Breast epithelium (tissue), 4 donors: ENCODE data around the gene VEGFC. TPM values are rescaled to one million over a fixed set of nuclear protein-coding genes. Genes with fewer than 3 reads are reported as not detected.

Source experiments
- DNase-seq, 2 donors: peaks; one replicate each; pipeline ENCODE4 v3.0.0-alpha.2; 2019; ENCODE audit warnings: low spot score in 2 of 2
- H3K27ac ChIP-seq, 2 donors: fragments of 200-600 bp; sonication (generic) in 1 of 2; one replicate each; pipeline ENCODE4 v1.5.1; 2016 to 2019; ENCODE audit warnings: mild to moderate bottlenecking in 1 of 2
- H3K27me3 ChIP-seq, 2 donors: fragments of 200-600 bp; sonication (generic) in 1 of 2; one replicate each; pipeline versions ENCODE4 v1.5.1 to v1.6.0; 2017 to 2019; ENCODE audit warnings: control low read depth in 1 of 2, mild to moderate bottlenecking in 1 of 2
- H3K36me3 ChIP-seq: fragments of 200-600 bp; one replicate; pipeline ENCODE4 v1.5.1; 2019
- H3K4me1 ChIP-seq, 2 donors: fragments of 200-600 bp; sonication (generic); one replicate each; pipeline ENCODE4 v1.5.1; 2016 to 2019; ENCODE audit warnings: control low read depth in 1 of 2
- H3K4me3 ChIP-seq, 3 donors: fragments of 200-600 bp; sonication (generic); 1 replicate in 2 of 3; 2 replicates in 1 of 3; pipeline ENCODE4 v1.5.1; 2016 to 2019; ENCODE audit warnings: mild to moderate bottlenecking in 3 of 3, moderate library complexity in 2 of 3
- H3K9me3 ChIP-seq, 2 donors: fragments of 200-600 bp; sonication (generic) in 1 of 2; one replicate each; pipeline ENCODE4 v1.5.1; 2016 to 2019; ENCODE audit warnings: control low read depth in 1 of 2
- CTCF ChIP-seq, 3 donors: fragments of 450-650 bp; IDR thresholded peaks; one replicate each; pipeline ENCODE4 v1.5.1; 2016 to 2017; ENCODE audit warnings: antibody characterized with exemption in 3 of 3, mild to moderate bottlenecking in 3 of 3, moderate library complexity in 3 of 3
- POLR2A ChIP-seq: fragments of 450-650 bp; IDR thresholded peaks from one replicate; pipeline ENCODE4 v1.6.1; 2016; ENCODE audit warnings: antibody characterized with exemption, mild to moderate bottlenecking, moderate library complexity
- POLR2AphosphoS5 ChIP-seq, 3 donors: sonication (generic); formaldehyde crosslinking; IDR thresholded peaks; one replicate each; pipeline ENCODE4 v1.6.1; 2017; ENCODE audit warnings: antibody characterized with exemption in 3 of 3
- intact Hi-C: fragments of 100-400 bp; cut with DNase I; formaldehyde crosslinking; loops from one replicate; pipeline ENCODE4 v1.15.1; 2023; ENCODE audit warnings: low total_unique reads
- total RNA-seq, 3 donors: library from RNA; depleted of rRNA; stranded (reverse); fragments of >200 nt; gene quantifications; one replicate each; pipeline ENCODE4 v1.1.0, GENCODE V29; 2016

The VEGFC gene
- total RNA-seq, 3 donors from 2014 or later: 6.9 to 17.0 (median 11.2) TPM

DNA sequence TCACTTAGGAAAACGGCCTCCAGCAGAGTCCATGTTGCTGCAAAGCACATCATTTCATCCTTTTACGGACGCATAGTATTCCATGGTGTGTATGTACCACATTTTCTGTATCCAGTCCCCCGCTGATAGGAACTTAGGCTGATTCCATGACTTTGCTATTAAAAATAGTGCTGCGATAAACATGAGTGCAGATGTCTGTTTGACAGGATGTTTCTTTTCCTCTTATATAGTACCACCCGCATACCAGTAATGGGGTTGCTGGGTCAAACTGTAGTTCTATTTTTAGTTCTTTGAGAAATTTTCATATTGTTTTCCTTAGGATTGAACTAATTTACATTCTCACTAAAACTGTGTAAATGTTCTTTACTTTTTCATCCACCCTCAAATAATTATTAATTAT is 50.5 kb downstream of the VEGFC start:
- no peak overlapping the region for H3K27ac ChIP-seq
- DNase-seq: no peak
- no peak for TF ChIP-seq POLR2AphosphoS5 (IDR thresholded peaks at IDR 0.05)
- no peak for TF ChIP-seq CTCF (IDR thresholded peaks at IDR 0.05)
- no peak for TF ChIP-seq POLR2A
- H3K4me3 ChIP-seq: no peak overlapping the region
- no peaks in the 10 kb centered on the region for H3K27me3 ChIP-seq
- H3K9me3 ChIP-seq: no peaks in the 10 kb centered on the region
- intact Hi-C loops: no loop called here
- peaks cover 4% of the 10 kb centered on the region for H3K36me3 ChIP-seq
- no peaks in the 10 kb centered on the region for H3K4me1 ChIP-seq

DNA sequence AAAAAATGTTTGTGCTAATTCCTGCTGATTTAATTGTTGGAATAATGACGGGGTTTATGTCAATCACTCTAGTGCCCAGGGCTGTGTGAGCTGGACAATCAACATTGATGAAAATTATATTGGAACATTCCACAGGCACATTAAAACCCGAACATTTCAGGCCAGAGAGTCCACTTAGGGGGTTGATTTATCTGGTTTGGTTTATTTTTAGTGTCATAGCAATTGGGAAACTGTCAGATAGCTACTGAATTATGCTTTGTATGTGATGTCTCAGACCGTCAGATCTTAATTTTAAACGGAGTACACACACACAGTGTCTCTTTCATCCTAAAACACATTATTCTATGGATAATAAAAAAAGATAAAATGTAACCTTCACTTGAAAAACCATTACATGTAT is 51.5 kb downstream of the VEGFC start:
- Histone ChIP-seq H3K36me3 (peaks cover 4% of the 10 kb centered on the region), H3K4me1 (no peaks in the 10 kb centered on the region)
- intact Hi-C loops: no loop called here

DNA sequence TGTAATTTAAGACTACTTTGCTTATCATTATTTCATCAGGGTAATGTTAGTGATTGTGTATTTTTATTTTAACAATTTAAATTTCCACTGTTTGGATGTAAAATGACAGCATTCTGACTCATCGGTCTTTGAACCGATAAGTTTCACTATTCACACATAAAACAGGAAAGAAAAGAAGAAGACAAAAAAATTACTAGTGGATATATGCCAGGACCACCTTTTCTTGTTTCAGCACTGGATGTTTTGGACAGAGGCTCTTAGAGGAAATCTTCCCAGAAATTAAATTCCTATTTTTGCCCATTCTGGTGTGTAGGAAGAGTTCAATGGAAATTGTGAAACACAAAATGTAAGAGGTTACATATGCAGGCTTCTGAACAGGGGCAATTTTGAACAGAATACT is 57.4 kb downstream of the VEGFC start:
- intact Hi-C loops: no loop called here
- Histone ChIP-seq H3K36me3 (no peaks in the 10 kb centered on the region), H3K27me3 (no peaks in the 10 kb centered on the region), H3K27ac (no peak overlapping the region), H3K4me3 (no peak overlapping the region), H3K9me3 (no peaks in the 10 kb centered on the region), H3K4me1 (no peaks in the 10 kb centered on the region)
- no peak for DNase-seq
- TF ChIP-seq POLR2A (no peak), POLR2AphosphoS5 (IDR thresholded peaks at IDR 0.05) (no peak), CTCF (IDR thresholded peaks at IDR 0.05) (no peak)

More for the DNA sequence above, 51.5 kb downstream of the VEGFC start:
- Histone ChIP-seq H3K9me3 (no peaks in the 10 kb centered on the region), H3K4me3 (no peak overlapping the region), H3K27ac (no peak overlapping the region), H3K27me3 (no peaks in the 10 kb centered on the region)
- TF ChIP-seq POLR2AphosphoS5 (IDR thresholded peaks at IDR 0.05): no peak
- TF ChIP-seq CTCF (IDR thresholded peaks at IDR 0.05): no peak
- no peak for DNase-seq

DNA sequence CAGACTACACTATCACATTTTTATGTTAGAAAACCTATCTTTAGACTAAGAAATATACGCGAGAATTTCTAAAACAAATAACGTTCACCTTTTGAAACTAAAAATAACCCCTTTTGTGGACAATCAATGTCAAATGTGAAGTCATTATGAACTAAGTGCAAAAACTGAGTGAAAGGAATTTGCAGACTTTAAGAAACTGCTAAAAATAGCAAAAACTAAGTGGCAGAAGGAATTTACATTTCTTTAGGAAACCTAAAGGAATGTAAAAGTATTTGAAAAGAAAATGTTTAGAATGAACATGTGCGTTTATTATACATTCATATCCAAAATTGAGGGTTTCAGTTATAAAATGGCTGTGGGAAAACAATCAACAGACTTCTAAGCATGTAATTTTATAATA is 58.3 kb downstream of the VEGFC start:
- Histone ChIP-seq H3K4me3 (no peak overlapping the region), H3K27me3 (no peaks in the 10 kb centered on the region), H3K36me3 (no peaks in the 10 kb centered on the region), H3K4me1 (no peaks in the 10 kb centered on the region), H3K27ac (no peak overlapping the region), H3K9me3 (no peaks in the 10 kb centered on the region)
- TF ChIP-seq POLR2AphosphoS5 (IDR thresholded peaks at IDR 0.05) (no peak), POLR2A (no peak), CTCF (IDR thresholded peaks at IDR 0.05) (no peak)
- DNase-seq: no peak
- intact Hi-C loops: no loop called here

DNA sequence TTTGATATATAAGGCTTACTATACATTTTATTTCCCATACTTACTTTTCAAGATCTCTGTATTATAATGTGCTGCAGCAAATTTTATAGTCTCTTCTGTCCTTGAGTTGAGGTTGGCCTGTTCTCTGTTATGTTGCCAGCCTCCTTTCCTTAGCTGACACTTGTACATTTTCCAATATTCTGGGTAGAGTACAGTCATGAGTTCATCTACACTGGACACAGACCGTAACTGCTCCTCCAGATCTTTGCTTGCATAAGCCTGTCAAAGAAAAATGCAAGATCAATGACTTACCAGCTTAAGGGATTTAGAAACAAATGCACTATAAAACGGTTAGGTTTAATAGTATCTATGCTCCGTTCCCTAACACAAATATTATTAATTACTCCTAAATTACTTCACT is 63.2 kb downstream of the VEGFC start:
- H3K27me3 ChIP-seq: no peaks in the 10 kb centered on the region
- intact Hi-C loops: no loop called here
- no peak overlapping the region for H3K4me3 ChIP-seq
- DNase-seq: no peak
- no peaks in the 10 kb centered on the region for H3K36me3 ChIP-seq
- TF ChIP-seq CTCF (IDR thresholded peaks at IDR 0.05) (no peak), POLR2AphosphoS5 (IDR thresholded peaks at IDR 0.05) (no peak), POLR2A (no peak)
- H3K9me3 ChIP-seq: no peaks in the 10 kb centered on the region
- no peak overlapping the region for H3K27ac ChIP-seq
- H3K4me1 ChIP-seq: no peaks in the 10 kb centered on the region
